Mesenteric fat pad (tissue), 1 donor: ENCODE data around the gene MYO1E. TPM values are rescaled to one million over a fixed set of nuclear protein-coding genes. Genes with fewer than 3 reads are reported as not detected.
"Not testable (repeated sequence)": the region's sequence is repeated elsewhere in the genome, so short reads cannot be mapped to it uniquely, and the experiment has no call there.

ENCODE experiments used
- DNase-seq: peaks from one replicate; pipeline ENCODE4 v3.0.0-alpha.2; 2020; ENCODE audit warnings: low spot score
- total RNA-seq: library from RNA; stranded (reverse); fragmentation: NEBNext Ultra II Directional; extraction: Animal tissue kit (Norgen Biotek cat#: 25700); gene quantifications from one replicate; pipeline ENCODE4 v1.2.1, GENCODE V29; 2021
- donor health status: DM: yes; HTN: yes; CAD: no.

Gene MYO1E
- total RNA-seq, 1 donor from 2014 or later, result 68.7 TPM

DNA sequence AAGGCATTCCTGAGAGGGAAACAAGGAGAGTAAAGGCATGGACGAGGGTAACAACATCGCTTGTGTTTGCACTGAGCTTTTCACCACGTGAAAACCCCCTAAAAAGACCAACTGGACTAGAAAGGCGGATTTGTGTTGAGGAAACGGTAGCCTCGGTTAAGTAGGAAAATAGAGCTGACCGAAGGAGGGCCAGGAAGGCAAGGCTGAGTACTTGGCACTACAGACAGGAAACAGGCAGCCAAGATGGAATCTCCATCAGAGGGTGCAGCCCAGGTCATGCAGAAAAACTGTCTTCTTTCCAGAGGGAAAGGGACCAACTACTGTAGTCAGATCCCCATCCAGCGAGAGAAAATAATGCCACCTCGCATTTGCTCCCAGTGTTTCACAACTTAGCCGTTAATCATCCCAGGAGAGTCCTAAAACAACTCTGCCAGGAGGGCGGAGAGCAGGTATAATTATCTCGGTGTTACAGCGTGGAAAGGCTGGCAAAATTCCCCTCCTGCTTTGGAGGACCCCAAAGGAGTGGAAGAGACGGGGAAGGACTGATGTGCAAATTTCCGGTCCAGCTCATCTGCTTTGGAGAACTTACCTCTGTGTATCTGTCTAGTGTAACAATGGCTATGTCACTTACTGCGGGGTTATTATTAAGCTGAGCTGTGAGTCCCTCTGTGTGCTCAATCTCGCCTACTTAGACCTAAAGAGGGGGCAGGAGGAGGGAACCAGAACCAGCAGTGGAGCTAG, 77.2 kb downstream of the MYO1E start:
- DNase-seq, result no peak

DNA sequence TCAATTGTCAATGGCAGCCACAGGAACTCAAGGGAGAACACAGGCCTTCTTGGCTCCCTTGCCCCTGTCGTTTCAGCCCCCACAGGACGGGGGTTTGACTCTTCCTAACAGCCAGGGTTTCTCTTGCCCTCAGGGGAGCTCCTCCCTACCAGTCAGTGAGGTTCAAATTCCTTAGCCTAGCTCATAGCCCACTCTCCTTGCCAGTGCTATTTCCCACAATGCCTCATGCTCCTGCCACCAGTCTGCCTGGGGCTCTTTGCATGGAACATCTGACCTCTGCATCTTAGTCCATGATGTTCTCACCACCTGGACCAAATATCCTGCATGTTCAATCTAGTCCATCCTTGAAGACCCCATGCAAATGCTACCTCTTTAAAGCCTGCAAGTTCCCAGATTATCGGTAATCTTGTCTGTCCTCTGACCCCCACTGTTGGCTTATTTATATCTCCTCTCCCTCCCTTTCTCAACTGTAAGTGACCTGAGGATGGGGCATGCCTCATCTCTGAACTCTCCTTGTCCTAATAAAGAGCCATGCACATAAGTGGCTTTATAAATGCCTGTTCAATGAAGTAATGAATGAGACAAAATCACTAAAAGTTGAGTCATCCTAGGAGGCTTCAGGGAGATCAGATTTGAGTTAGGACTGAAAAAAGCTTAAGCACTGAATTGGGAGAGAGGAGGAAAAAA, 78.0 kb downstream of the MYO1E start:
- DNase-seq, result no peak

DNA sequence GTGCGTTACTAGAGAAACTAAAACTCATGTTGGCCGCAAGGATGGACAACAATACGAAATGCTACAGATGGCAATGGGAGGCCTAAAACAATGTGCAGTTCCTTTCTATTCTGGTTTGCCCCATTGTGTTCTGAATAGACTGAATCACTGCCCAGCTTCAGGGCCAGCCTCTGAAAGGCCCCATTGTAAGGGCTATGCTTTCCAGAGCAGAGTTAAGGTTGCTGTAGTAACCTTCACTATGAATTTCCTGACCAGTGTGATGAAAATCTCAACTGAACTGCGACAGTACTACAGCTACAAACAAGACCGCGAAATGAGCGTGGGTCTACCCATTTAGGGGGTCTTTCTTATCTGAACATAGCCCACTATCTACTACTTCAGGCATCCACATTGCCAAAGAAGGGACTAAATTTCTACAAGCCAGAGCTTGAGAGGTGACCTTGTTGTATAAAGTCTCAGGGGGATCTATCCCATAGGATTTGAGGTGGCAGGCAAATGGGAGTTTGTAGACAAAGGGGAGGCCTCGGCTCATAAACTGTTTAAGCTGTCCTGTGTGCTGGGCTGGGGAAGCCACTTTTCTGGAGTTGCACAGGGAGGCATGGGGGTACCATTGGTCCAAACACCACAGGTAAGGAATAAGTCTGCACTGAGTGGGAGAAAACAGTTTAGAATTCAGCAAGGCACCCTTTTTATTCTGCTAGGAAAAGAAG, 80.1 kb downstream of the MYO1E start:
- DNase-seq, result no peak

DNA sequence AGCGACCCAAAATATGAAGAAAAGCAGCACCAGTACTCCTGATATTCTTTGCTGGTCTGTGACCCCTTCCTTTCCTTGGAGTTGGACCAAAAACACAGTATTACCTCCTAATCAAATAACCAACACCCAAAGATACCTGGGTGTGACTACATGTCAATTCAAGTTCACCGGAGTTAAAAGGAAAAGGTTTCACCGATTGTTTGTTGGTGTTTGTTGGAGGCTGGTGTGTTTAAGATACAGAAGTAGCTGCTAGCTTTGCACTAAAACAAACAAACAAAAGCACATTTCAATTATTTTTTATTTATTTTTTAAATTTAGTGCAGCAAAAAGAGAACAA, 81.5 kb downstream of the MYO1E start:
- no peak for DNase-seq

DNA sequence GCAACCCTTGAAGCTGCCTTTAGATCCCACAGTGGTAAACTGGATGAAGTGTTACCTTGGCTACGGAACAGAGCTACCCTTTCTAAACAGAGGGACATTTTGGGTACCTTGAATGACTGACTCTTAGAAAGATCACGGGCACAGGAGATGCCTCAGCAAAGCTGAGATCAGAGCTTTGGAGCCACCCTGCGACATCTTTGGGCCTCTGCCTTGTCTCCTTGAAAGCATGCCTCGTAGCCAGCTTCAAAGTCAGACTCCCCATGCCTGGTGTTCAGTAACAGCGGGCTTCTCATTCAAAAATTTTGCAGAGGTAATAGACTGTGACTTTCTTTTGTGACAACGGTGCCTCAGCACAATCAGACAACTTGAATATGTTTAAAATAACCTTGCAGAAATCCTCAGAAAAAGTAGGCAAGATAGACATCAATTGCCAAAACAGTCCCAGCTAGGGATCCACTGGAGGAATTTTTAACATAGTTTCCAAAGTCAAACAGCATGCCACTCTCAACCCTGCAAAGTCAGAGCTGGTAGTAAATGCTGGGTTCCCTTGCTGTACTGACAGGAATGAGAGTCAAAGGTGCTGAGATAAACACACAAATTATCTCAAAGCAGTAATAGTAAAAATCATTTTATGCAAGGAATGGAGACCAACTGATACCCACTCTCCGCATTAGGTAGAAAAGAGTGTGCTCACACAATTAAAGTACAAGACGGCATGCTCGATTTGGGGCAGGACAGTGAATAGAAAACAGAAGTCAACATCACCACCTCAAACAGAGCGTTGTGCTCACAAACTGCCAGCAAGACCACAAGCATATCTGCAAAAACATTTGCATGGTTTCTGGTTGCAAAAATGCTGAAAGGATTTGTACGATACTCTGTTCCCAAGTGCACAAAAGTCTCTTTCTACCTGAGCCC, 82.1 kb downstream of the MYO1E start:
- DNase-seq, result no peak

DNA sequence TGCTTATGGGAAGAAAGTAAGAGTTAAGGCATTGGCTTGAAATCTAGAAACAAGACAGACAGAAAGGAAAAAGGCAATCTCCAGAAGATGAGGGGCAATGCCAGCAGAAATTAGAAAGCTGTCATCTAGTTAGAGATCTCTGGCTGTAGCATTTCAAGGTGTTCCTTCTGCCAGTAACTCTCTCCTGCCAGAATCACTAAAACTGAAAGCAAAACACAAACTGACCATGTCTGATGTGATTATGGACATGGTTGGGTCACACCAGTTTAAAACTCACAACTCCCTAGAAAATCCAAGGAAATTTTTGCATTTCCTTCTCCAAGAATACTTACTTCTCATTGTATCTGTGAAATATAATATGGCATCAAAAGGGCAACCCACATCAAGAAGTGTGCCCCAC, 83.1 kb downstream of the MYO1E start:
- no peak for DNase-seq

DNA sequence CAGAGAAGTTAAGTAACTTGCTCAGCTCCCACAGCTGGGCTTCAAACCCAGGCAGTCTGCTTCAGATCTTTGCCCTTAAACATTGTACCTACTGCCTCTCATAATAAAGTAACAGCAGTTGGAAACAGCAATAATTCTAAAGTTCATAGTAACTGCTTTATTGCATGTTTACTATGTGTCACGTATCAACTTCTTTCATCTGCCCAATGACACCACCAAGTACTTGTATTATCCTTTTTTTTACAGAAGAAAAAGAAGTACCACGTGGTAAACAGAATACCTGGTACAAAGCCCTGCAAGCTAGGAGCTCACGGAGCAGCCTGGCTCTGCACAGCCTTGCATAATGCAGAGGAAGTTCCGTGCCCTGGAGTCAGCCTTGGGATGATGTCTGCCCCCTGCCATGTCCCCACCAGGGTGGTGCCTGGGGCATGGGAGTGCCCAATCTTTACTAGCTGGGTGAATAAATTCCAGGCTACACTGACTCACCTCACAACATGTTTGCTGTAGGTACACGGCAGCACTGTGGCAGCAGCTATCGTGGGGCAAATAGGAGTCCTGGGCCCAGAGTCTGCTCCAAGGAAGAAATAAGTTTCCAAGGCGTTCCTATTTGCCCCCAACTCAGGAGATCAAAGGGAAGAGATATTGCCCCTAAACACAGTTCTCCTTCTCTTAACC, 88.8 kb downstream of the MYO1E start:
- no peak for DNase-seq

DNA sequence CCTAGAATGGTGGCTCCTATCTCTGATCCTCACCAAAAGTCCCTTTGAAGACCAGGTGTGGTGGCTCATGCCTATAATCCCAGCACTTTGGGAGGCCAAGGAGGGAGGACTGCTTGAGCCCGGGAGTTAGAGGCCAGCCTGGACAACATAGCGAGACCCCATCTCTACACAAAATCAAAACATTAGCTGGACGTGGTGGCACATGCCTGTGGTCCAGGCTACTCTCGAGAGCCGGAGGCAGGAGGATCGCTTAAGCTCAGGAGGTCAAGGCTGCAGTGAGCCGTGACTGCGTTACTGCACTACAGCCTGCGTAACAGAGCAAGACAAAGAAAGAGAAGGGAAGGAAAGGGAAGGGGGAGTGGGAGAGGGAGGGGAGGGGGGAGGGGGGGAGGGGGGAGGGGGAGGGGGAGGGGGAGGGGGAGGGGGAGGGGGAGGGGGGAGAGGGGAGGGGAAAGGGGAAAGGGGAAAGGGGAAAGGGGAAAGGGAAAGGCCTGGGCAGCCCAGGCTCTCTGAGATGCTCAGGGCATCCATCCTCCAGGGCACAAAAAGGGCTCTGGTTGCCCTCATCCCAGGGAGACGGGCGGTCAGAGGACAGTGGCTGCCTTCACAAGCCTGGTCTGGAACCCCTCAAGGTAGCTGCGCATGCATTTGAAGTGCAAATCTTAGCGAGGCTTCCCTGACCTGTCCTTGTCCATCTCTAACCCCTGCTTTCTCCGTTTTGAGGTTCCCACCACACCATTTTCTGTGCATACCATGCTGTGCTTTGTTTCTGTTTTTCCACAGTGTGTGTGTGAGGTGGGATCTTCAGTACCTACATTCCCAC, 89.9 kb downstream of the MYO1E start:
- no peak for DNase-seq

DNA sequence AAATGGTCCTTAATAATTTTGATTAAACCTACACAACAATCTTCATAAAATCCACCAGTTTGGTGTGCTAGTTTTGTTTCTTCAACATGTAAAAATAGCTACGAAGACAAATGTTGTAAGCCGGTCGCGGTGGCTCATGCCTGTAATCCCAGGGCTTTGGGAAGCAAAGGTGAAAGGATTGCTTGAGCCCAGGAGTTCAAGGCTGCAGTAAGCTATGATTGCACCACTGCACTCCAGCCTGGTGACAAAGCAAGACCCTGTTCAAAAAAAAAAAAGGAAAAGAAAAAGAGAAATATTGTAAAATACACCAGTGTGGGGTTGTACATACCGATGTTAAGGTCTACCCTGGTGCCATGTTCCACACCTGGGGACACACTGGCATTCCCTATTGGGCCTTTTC, 91.0 kb downstream of the MYO1E start:
- no peak for DNase-seq

DNA sequence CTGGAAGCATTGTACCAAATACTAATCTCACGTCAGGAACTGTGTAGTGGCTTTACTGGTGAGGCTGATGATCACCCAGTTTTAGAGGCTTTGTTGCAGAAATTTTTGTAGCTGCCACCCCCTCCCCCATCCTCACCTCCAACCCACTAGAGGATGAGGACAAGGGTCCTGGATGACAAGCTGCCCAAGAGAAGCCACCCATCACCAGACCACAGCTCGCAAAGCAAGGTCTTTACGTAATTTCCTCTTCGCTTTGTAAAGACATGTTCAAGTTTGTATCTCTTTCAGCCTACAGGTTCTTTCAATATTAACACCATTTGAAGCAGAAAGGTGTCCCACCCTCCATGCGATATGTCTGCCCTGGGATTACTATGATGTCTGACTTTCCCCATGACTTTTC, 91.8 kb downstream of the MYO1E start:
- no peak for DNase-seq

DNA sequence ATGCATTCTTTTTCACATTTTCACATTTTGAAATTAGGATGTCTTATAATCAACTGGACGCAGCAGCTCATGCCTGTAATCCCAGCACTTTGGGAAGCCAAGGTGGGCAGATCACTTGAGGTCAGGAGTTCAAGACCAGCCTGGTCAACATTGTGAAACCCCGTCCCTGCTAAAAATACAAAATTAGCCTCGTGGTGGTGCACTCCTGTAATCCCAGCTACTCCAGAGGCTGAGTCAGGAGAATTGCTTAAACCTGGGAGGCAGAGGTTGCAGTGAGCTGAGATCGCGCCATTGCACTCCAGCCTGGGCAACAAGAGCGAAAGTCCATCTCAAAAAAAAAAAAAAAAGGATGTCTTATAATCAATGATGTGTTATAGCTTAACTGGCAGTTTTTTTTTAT, 92.4 kb downstream of the MYO1E start:
- DNase-seq, result not testable (repeated sequence)

DNA sequence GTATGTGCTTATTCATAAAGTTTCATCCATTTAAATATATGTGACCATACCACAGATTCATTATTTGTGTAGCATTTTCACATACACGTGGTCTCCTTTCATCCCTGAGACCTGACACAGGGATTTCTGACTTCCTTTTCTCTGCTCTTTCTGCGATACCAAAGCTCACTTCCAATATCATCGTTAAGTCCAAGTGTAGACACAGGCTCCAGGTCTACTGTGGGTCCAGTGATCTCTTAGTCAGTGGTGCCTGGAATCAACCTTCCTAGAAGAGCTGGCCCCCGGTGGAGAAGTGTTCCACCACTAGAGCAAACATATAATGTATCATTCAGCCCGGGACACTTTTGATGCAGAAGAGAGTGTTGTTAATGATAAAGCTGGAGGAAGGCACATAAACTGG, 93.6 kb downstream of the MYO1E start:
- no peak for DNase-seq

DNA sequence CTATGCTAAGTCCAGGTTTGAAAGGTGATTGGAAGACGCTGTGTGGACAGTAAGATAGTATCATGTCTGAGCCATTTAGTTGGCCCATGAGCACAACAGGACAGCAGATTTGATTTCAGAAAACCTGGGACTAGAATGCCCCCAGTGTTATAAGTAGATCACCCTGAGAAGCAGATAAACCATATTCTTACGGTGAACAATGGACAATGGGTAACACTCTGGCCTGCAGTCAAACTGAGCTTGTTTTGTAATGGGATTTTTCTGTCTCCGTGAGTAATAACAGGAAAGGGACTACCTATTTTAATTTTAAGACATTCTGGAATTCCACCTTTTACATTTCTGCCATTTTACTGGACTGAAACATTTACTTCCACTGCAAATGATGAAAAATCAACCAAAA, 94.6 kb downstream of the MYO1E start:
- DNase-seq, result no peak

DNA sequence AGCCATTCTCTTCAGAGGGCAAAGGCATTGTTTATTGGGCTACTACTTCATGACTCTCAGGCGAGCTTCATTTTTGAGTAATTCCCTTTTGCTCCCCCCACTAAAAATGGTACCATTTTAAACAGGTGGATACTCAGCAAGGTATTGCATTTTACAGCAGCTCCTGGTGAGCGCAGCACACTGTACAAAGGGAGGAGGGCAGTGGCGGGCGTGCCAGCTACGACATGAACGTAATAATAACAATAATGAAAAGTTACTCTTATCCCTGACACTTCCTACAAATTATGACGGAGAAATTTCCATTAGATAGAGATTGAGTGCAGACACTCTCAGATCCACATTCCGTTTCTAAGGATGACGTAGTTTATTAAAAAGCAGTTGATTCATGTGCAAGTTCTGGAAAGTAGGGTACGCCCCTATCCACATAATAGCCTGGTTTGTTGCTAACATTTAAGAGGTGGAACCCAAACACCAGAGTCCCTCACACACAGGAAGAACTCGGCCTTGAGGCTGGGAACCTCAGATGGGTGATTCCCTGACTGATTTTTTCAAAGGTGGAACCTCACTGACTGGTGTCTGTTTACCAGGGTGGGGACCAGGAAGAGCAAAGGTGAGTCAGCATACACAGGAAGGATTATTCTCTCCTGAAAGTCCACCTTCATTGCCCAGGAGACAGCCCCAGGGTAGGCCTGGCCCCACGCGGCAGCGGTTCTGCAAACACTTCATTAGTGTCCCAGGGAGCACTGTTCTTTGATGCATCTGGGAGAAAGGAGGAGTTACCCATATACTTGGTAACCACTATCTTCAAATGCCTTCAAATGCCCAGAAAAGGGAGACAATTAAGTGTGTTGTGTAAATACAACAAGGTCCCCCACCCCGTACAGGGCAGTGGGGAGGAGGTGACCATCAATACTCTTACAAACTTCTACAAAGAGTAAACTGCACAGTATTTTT, 96.2 kb downstream of the MYO1E start:
- no peak for DNase-seq

DNA sequence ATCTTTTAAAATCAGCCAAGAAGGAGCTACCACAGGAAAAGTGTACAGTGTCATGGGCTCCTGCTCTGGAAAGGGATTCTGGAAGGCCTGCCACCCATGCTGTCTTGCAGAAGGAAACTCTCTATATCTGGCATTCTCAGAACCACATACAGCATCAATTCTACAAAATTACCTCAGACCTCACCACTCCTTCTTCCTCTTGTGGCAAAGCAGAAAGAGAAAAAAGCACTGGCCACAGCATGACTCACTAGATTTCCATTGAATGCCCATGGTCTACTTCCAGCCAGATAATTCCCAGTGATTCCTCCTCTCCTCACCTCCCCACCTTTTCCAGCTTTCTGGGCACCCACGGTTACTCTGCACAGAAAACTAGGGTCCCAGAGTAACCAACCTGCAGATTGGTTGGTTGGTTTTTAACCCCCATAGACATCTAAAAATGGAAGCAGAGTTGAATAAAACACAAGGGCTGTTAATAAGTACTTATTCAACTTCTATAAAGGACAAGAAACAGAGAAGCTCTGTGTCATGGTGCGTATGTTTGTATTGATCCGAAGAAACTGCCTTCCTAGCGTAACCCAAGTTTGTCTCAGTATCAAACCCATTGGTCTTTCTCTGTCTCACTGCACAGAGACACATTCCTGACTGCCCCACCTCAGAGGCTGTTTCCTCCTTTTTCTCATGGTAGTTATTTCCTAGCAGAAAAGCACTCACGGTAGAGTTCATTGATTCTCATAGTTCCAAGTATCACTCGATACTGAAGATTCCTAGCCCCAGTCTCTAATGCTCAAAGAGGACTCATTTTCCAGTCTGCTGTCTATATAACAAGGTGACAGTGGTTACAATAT, 98.3 kb downstream of the MYO1E start:
- no peak for DNase-seq

DNA sequence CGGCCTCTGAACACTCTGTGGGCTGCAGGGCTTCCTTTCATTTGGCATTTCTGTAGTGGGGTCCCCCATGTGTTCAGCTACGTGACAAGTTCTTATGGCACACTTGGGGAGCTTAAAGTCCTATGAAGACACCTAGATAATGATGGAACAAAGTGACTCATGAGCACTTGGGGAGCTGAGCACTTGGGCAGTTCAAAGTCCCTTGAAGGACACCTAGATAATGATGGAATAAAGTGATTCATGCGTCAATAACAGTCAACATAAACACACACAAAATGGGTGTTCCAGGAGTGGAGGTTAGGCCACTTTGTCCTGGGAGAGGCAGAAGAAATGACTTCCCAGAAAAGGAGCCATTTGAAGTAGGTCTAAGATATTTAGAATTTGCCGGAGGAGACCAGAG, 99.4 kb downstream of the MYO1E start:
- no peak for DNase-seq

DNA sequence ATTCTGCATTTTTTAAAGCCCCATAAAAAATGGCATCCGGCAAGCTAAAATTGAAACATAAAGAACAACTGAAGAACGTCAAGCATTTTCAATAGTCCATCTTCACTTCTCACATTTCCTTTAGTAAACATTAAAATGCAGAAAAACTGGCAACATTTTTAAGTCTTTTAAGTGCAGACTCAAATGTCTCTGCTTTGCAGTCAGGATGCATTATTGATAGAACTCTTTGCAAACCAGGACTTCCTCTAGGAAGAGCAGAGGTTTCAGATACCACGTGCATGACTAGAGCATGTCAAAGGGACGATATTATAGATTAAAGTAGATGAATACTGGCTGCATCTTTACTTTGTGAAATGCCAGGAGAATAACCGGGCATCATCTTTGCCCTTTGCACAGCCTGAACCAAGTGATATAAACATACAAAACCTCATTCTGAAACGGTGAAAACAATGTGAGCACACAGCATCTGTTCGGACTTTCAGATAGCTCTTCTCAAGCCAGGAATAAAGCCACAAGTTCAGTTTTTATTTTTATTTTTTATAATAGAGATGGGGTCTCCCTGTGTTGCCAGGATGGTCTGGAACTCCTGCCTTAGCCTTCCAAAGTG, 101.0 kb downstream of the MYO1E start:
- DNase-seq, result no peak
